Neural cell (in vitro differentiated cells): ENCODE measurements around the gene MMAB. TPM values are rescaled to one million over a fixed set of nuclear protein-coding genes. Genes with fewer than 3 reads are reported as not detected.

Source experiments
- H2AFZ ChIP-seq: fragments of 200-600, 300-800 bp; sonication (generic), shearing (Covaris generic); 2 replicates; pipeline ENCODE4 v1.6.0; 2014; ENCODE audit warnings: low read depth, mild to moderate bottlenecking, antibody characterized with exemption, low read length, moderate library complexity
- H3F3A ChIP-seq: fragments of 200-600 bp; shearing (Covaris generic); 2 replicates; pipeline ENCODE4 v1.6.1; 2016; ENCODE audit warnings: mild to moderate bottlenecking, moderate library complexity, mixed read lengths, antibody characterized with exemption, low read length; ENCODE audit not compliant: insufficient read depth, poor library complexity, severe bottlenecking
- H3K27ac ChIP-seq: fragments of 200-600, 300-800 bp; sonication (generic), shearing (Covaris generic); 2 replicates; pipeline ENCODE4 v1.5.1; 2014; ENCODE audit warnings: mild to moderate bottlenecking, low read length, moderate library complexity
- H3K27me3 ChIP-seq: fragments of 300-800, 200-600 bp; sonication (generic), shearing (Covaris generic); 2 replicates; pipeline ENCODE4 v1.6.0; 2014; ENCODE audit warnings: mild to moderate bottlenecking, low read depth, low read length, moderate library complexity; ENCODE audit not compliant: insufficient read depth
- H3K36me3 ChIP-seq: fragments of 300-800, 200-600 bp; sonication (generic), shearing (Covaris generic); 2 replicates; pipeline ENCODE4 v1.5.1; 2014; ENCODE audit warnings: mild to moderate bottlenecking, antibody characterized with exemption, low read length, moderate library complexity; ENCODE audit not compliant: insufficient read depth
- H3K4me2 ChIP-seq: fragments of 300-800, 200-600 bp; sonication (generic), shearing (Covaris generic); 2 replicates; pipeline ENCODE4 v1.6.0; 2014; ENCODE audit warnings: mild to moderate bottlenecking, low read length
- H3K4me3 ChIP-seq: fragments of 300-800, 200-600 bp; sonication (generic), shearing (Covaris generic); 2 replicates; pipeline ENCODE4 v1.5.1; 2014; ENCODE audit warnings: mild to moderate bottlenecking, low read length, moderate library complexity
- H3K79me2 ChIP-seq: fragments of 200-600 bp; shearing (Covaris generic); replicated peaks from 2 replicates; pipeline ENCODE4 v1.6.0; 2014; ENCODE audit warnings: mild to moderate bottlenecking, low read length, moderate library complexity; ENCODE audit not compliant: insufficient read depth
- H3K9ac ChIP-seq: fragments of 300-800, 200-600 bp; sonication (generic), shearing (Covaris generic); 2 replicates; pipeline ENCODE4 v1.6.1; 2016; ENCODE audit warnings: mild to moderate bottlenecking, low read length, mixed read lengths
- H3K9me2 ChIP-seq: fragments of 200-600 bp; shearing (Covaris generic); 2 replicates; pipeline ENCODE4 v1.6.1; 2016; ENCODE audit warnings: mild to moderate bottlenecking, low read length, mixed read lengths; ENCODE audit not compliant: insufficient read depth
- H3K9me3 ChIP-seq: fragments of 200-600, 300-800 bp; sonication (generic), shearing (Covaris generic); 2 replicates; pipeline ENCODE4 v1.6.1; 2016; ENCODE audit warnings: mild to moderate bottlenecking, mixed run types, low read length, moderate library complexity, mixed read lengths
- H4K20me1 ChIP-seq: fragments of 200-600 bp; shearing (Covaris generic); 2 replicates; pipeline ENCODE4 v1.6.1; 2016; ENCODE audit warnings: mild to moderate bottlenecking, mixed run types; ENCODE audit not compliant: insufficient read depth
- EP300 ChIP-seq: fragments of 450-650 bp; conservative IDR thresholded peaks from 2 replicates; pipeline ENCODE4 v1.6.1; 2014; ENCODE audit warnings: antibody characterized with exemption, mild to moderate bottlenecking, moderate library complexity; ENCODE audit not compliant: poor library complexity, severe bottlenecking
- EZH2 ChIP-seq: fragments of 200-600, 300-800 bp; shearing (Covaris generic), sonication (generic); IDR thresholded peaks from 2 replicates; pipeline ENCODE4 v1.6.1; 2014; ENCODE audit warnings: antibody characterized with exemption, low read length, borderline replicate concordance, mild to moderate bottlenecking; ENCODE audit not compliant: insufficient read depth, poor library complexity, severe bottlenecking
- MXI1 ChIP-seq: fragments of 450-650 bp; conservative IDR thresholded peaks from 2 replicates; pipeline ENCODE4 v1.6.1; 2014; ENCODE audit warnings: antibody characterized with exemption, mild to moderate bottlenecking; ENCODE audit not compliant: poor library complexity, severe bottlenecking
- POLR2AphosphoS5 ChIP-seq: IDR thresholded peaks from 2 replicates; pipeline ENCODE4 v1.6.1; 2012
- RAD21 ChIP-seq: fragments of 450-650 bp; conservative IDR thresholded peaks from 2 replicates; pipeline ENCODE4 v1.6.1; 2014; ENCODE audit warnings: antibody characterized with exemption, mild to moderate bottlenecking, moderate library complexity
- REST ChIP-seq: IDR thresholded peaks from 2 replicates; pipeline ENCODE4 v1.6.1; 2012; ENCODE audit warnings: borderline replicate concordance
- SMC3 ChIP-seq: fragments of 450-650 bp; conservative IDR thresholded peaks from 2 replicates; pipeline ENCODE4 v1.6.1; 2014; ENCODE audit warnings: antibody characterized with exemption, mild to moderate bottlenecking, moderate library complexity; ENCODE audit not compliant: poor library complexity
- TAF1 ChIP-seq: IDR thresholded peaks from 2 replicates; pipeline ENCODE4 v1.6.1; 2012; ENCODE audit warnings: low read depth
- polyA plus RNA-seq: library from polyadenylated mRNA; depleted of rRNA; stranded (reverse); fragments of >200 nt; gene quantifications from 2 replicates; pipeline ENCODE4 v1.2.3, GENCODE V29; 2014
- TF ChIP-seq, protein P1 (sequence below): fragments of 450-650 bp; IDR thresholded peaks from 2 replicates; pipeline ENCODE4 v1.5.1; 2014; ENCODE audit warnings: antibody characterized with exemption, mild to moderate bottlenecking, moderate library complexity; ENCODE audit not compliant: poor library complexity, severe bottlenecking

The MMAB gene
- polyA plus RNA-seq, 1 donor from 2014 or later, result 52.6 TPM

DNA sequence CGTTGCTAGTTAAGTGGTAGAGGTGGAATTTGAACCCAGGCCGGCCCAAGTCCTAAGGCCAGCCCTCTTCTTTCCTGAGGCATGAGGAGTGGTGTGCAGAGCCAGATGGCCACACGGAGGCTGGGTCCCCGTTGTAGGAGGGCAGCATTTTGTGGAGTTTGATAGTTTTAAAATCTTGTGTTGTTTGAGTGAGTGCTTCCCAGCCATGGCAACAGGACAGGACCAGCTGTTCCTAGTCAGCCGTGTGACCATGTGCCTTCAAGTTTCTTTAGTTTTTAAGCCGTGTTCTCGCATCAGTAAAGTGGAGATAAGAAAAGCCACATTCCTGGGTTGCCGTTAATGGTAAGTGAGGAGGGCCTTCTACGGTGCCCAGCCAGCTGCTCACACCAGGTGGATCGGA lies 51.5 kb downstream of the MMAB start:
- Histone ChIP-seq H3K9me2 (no peaks in the 10 kb centered on the region), H3K4me2 (no peak overlapping the region), H3F3A (no peaks in the 10 kb centered on the region), H3K79me2 (no peaks in the 10 kb centered on the region), H3K9me3 (no peaks in the 10 kb centered on the region), H3K36me3 (no peaks in the 10 kb centered on the region), H4K20me1 (no peaks in the 10 kb centered on the region), H2AFZ (no peak overlapping the region), H3K4me3 (no peak overlapping the region), H3K27ac (no peak overlapping the region), H3K27me3 (no peaks in the 10 kb centered on the region), H3K9ac (no peak overlapping the region)
- TF ChIP-seq EZH2 (no peak), MXI1 (no peak), POLR2AphosphoS5 (no peak), REST (no peak), RAD21 (no peak), SMC3 (no peak), TAF1 (no peak)
- TF ChIP-seq, protein P1, sequence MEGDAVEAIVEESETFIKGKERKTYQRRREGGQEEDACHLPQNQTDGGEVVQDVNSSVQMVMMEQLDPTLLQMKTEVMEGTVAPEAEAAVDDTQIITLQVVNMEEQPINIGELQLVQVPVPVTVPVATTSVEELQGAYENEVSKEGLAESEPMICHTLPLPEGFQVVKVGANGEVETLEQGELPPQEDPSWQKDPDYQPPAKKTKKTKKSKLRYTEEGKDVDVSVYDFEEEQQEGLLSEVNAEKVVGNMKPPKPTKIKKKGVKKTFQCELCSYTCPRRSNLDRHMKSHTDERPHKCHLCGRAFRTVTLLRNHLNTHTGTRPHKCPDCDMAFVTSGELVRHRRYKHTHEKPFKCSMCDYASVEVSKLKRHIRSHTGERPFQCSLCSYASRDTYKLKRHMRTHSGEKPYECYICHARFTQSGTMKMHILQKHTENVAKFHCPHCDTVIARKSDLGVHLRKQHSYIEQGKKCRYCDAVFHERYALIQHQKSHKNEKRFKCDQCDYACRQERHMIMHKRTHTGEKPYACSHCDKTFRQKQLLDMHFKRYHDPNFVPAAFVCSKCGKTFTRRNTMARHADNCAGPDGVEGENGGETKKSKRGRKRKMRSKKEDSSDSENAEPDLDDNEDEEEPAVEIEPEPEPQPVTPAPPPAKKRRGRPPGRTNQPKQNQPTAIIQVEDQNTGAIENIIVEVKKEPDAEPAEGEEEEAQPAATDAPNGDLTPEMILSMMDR, result no peak

DNA sequence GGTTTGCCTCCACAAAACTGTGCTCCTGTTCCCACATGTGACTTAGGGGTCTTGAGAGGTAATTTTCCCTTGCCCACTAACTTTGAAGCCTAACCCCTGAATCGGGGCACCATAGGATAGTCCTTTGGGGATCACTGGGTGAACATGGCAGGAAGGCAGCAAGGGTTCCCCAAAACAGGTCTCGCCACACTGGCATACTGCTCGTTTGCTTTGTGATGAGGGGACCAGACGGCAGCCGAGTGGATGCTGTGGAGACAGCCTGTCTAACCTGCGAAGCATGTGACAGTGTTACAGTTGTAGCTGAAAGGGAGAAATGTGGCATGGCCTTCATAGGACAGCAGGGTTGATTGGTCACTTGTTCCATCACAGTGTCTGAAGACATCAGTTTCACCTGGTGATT lies 53.5 kb downstream of the MMAB start:
- H3K27me3 ChIP-seq, result no peaks in the 10 kb centered on the region
- H3K36me3 ChIP-seq, result no peaks in the 10 kb centered on the region
- TF ChIP-seq TAF1, result no peak
- no peak for TF ChIP-seq POLR2AphosphoS5
- TF ChIP-seq SMC3, result no peak
- TF ChIP-seq, protein P1, result no peak
- TF ChIP-seq MXI1, result no peak
- TF ChIP-seq RAD21, result no peak
- no peak for TF ChIP-seq REST
- TF ChIP-seq EP300, result no peak
- no peak for TF ChIP-seq EZH2
- H3K4me3 ChIP-seq, result no peak overlapping the region
- no peaks in the 10 kb centered on the region for H3F3A ChIP-seq
- no peak overlapping the region for H3K27ac ChIP-seq
- H3K9ac ChIP-seq, result no peak overlapping the region
- no peaks in the 10 kb centered on the region for H3K79me2 ChIP-seq
- no peak overlapping the region for H2AFZ ChIP-seq
- no peaks in the 10 kb centered on the region for H3K9me2 ChIP-seq
- no peaks in the 10 kb centered on the region for H4K20me1 ChIP-seq
- H3K4me2 ChIP-seq, result no peak overlapping the region
- H3K9me3 ChIP-seq, result no peaks in the 10 kb centered on the region
